ENCODE results near the gene LRRFIP1.

The LRRFIP1 gene

GRCh38 chr2:237616373-237616733, 11.0 kb upstream of the LRRFIP1 start:
- H3K27me3 ChIP-seq (ENCODE audit: control insufficient read depth, insufficient read depth, low read length): no peaks in the 10 kb centered on the region
- H3K36me3 ChIP-seq (ENCODE audit: control insufficient read depth, insufficient read depth, low read length): no peaks in the 10 kb centered on the region
- H3K9ac ChIP-seq (ENCODE audit: low read length): no peak overlapping the region
- H3K4me1 ChIP-seq (ENCODE audit: control insufficient read depth, insufficient read depth, low read length): no peaks in the 10 kb centered on the region
- no peak overlapping the region for H3K4me3 ChIP-seq (ENCODE audit: low read length)
- H3K9me3 ChIP-seq (ENCODE audit: control insufficient read depth, low read length): no peaks in the 10 kb centered on the region

GRCh38 chr2:237616734-237617586, 10.4 kb upstream of the LRRFIP1 start:
- Histone ChIP-seq H3K27me3 (ENCODE audit: control insufficient read depth, insufficient read depth, low read length) (no peaks in the 10 kb centered on the region), H3K36me3 (ENCODE audit: control insufficient read depth, insufficient read depth, low read length) (no peaks in the 10 kb centered on the region), H3K4me3 (ENCODE audit: low read length) (no peak overlapping the region), H3K9me3 (ENCODE audit: control insufficient read depth, low read length) (no peaks in the 10 kb centered on the region), H3K4me1 (ENCODE audit: control insufficient read depth, insufficient read depth, low read length) (no peaks in the 10 kb centered on the region), H3K9ac (ENCODE audit: low read length) (no peak overlapping the region)

- no peaks in the 10 kb centered on the region for H3K36me3 ChIP-seq (ENCODE audit: control insufficient read depth, insufficient read depth, low read length)
- H3K4me1 ChIP-seq (ENCODE audit: control insufficient read depth, insufficient read depth, low read length): no peaks in the 10 kb centered on the region
- no peak overlapping the region for H3K9ac ChIP-seq (ENCODE audit: low read length)
- H3K27me3 ChIP-seq (ENCODE audit: control insufficient read depth, insufficient read depth, low read length): no peaks in the 10 kb centered on the region
- H3K4me3 ChIP-seq (ENCODE audit: low read length): no peak overlapping the region
- H3K9me3 ChIP-seq (ENCODE audit: control insufficient read depth, low read length): no peaks in the 10 kb centered on the region
Observed at GRCh38 chr2:237617587-237617982, 9.8 kb upstream of the LRRFIP1 start.

DNA sequence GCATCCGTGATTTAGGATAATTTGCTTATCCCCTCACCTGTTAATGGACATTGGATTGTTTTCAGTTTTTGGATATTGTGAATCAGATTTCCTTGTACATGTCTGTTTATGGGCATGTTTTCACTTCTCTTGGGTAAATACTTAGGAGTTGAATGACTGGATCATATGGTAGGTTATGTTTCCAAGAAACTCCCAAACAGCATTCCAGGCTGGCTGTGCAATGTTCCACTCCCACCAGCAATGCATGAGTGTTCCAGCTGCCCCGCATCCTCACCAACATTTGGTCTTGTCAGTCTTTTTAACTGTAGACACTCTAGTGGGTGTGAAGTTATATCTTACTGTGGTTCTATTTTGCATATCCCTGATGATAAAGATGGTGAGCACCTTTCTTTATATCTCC, 8.9 kb upstream of the LRRFIP1 start:
- H3K36me3 ChIP-seq (ENCODE audit: control insufficient read depth, insufficient read depth, low read length): no peaks in the 10 kb centered on the region
- no peak overlapping the region for H3K9ac ChIP-seq (ENCODE audit: low read length)
- no peaks in the 10 kb centered on the region for H3K27me3 ChIP-seq (ENCODE audit: control insufficient read depth, insufficient read depth, low read length)
- no peaks in the 10 kb centered on the region for H3K4me1 ChIP-seq (ENCODE audit: control insufficient read depth, insufficient read depth, low read length)
- no peaks in the 10 kb centered on the region for H3K9me3 ChIP-seq (ENCODE audit: control insufficient read depth, low read length)
- H3K4me3 ChIP-seq (ENCODE audit: low read length): no peak overlapping the region

GRCh38 chr2:237623428-237624403, 3.7 kb upstream of the LRRFIP1 start:
- Histone ChIP-seq H3K36me3 (ENCODE audit: control insufficient read depth, insufficient read depth, low read length) (no peaks in the 10 kb centered on the region), H3K9me3 (ENCODE audit: control insufficient read depth, low read length) (no peaks in the 10 kb centered on the region), H3K4me1 (ENCODE audit: control insufficient read depth, insufficient read depth, low read length) (peaks cover 8% of the 10 kb centered on the region), H3K4me3 (ENCODE audit: low read length) (no peak overlapping the region), H3K27me3 (ENCODE audit: control insufficient read depth, insufficient read depth, low read length) (peaks cover 16% of the 10 kb centered on the region), H3K9ac (ENCODE audit: low read length) (no peak overlapping the region)

DNA sequence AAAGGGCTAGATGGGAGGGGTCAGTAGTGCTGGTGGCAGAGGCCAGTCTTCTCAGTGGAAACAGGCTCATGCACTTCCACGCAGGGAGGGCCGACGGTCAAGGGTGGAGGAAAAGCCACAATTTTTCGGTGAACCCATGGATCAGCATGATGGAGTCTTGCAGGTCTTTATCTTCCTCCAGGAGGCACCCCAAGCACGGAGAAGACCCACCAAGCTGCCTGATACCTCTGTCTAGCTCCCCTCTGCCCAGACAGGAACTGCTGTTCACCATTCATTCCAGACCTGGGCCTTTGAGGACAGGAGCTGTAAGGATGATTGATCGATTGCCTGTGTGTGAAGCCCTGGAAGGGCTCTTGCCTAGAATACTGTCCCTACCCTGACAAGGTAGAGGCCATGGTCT, 2.8 kb upstream of the LRRFIP1 start:
- Histone ChIP-seq H3K27me3 (ENCODE audit: control insufficient read depth, insufficient read depth, low read length) (peaks cover 18% of the 10 kb centered on the region), H3K4me3 (ENCODE audit: low read length) (no peak overlapping the region), H3K36me3 (ENCODE audit: control insufficient read depth, insufficient read depth, low read length) (no peaks in the 10 kb centered on the region), H3K4me1 (ENCODE audit: control insufficient read depth, insufficient read depth, low read length) (peaks cover 13% of the 10 kb centered on the region), H3K9ac (ENCODE audit: low read length) (no peak overlapping the region), H3K9me3 (ENCODE audit: control insufficient read depth, low read length) (no peaks in the 10 kb centered on the region)

DNA sequence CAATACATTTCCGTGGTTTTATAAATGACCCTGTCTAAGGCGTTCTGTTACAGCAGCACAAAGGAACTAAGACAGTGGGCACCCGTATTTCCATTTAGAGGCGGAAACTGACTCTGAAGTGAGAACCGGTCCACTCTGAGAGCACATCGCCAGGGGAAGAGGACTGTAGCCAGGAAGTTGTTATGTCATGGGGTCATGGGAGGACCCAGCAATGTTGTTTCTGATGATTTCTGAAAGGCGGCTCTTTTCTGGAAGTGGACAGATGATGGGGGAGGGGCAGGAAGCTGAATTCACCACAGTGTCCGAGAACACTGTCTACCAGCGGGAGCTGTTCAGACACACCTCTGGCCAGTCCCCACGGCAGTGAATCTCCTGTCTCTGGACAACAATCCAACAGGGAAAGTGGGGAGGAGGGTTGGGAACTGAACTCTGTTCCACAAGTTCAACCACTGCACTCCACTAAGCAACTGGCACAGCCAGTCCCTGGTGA, 2.1 kb upstream of the LRRFIP1 start:
- H3K4me3 ChIP-seq (ENCODE audit: low read length): no peak overlapping the region
- no peaks in the 10 kb centered on the region for H3K36me3 ChIP-seq (ENCODE audit: control insufficient read depth, insufficient read depth, low read length)
- no peak overlapping the region for H3K9ac ChIP-seq (ENCODE audit: low read length)
- peaks cover 18% of the 10 kb centered on the region for H3K27me3 ChIP-seq (ENCODE audit: control insufficient read depth, insufficient read depth, low read length)
- H3K4me1 ChIP-seq (ENCODE audit: control insufficient read depth, insufficient read depth, low read length): peaks cover 13% of the 10 kb centered on the region
- no peaks in the 10 kb centered on the region for H3K9me3 ChIP-seq (ENCODE audit: control insufficient read depth, low read length)

DNA sequence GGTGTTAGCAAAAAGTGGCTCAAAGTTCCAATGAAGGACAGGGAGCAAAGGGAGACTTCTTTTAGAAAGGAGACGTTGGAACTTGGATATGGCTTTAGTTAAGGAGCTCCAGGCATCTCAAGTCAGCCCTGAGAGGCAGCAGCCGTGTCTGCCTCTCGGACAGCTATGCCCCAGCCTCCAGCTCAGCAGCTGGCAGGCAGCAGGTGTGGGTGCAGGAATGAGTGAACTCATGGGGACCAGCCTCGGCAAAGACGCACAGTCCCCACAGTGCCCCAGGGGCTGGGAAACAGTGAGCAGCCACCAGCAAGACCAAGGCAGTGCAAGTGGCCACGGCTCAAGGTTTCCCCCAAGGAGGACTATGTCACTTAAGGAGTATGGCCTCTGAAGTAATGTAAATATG, 1.6 kb upstream of the LRRFIP1 start:
- H3K27me3 ChIP-seq (ENCODE audit: control insufficient read depth, insufficient read depth, low read length): peaks cover 18% of the 10 kb centered on the region
- H3K4me3 ChIP-seq (ENCODE audit: low read length): no peak overlapping the region
- H3K36me3 ChIP-seq (ENCODE audit: control insufficient read depth, insufficient read depth, low read length): no peaks in the 10 kb centered on the region
- peaks cover 13% of the 10 kb centered on the region for H3K4me1 ChIP-seq (ENCODE audit: control insufficient read depth, insufficient read depth, low read length)
- H3K9ac ChIP-seq (ENCODE audit: low read length): no peak overlapping the region
- no peaks in the 10 kb centered on the region for H3K9me3 ChIP-seq (ENCODE audit: control insufficient read depth, low read length)

- Histone ChIP-seq H3K4me3 (ENCODE audit: low read length) (no peak overlapping the region), H3K9me3 (ENCODE audit: control insufficient read depth, low read length) (no peaks in the 10 kb centered on the region), H3K27me3 (ENCODE audit: control insufficient read depth, insufficient read depth, low read length) (peaks cover 18% of the 10 kb centered on the region), H3K36me3 (ENCODE audit: control insufficient read depth, insufficient read depth, low read length) (no peaks in the 10 kb centered on the region), H3K4me1 (ENCODE audit: control insufficient read depth, insufficient read depth, low read length) (peaks cover 13% of the 10 kb centered on the region), H3K9ac (ENCODE audit: low read length) (no peak overlapping the region)
Observed at GRCh38 chr2:237626813-237627440, 460 bp upstream of the LRRFIP1 start.

DNA sequence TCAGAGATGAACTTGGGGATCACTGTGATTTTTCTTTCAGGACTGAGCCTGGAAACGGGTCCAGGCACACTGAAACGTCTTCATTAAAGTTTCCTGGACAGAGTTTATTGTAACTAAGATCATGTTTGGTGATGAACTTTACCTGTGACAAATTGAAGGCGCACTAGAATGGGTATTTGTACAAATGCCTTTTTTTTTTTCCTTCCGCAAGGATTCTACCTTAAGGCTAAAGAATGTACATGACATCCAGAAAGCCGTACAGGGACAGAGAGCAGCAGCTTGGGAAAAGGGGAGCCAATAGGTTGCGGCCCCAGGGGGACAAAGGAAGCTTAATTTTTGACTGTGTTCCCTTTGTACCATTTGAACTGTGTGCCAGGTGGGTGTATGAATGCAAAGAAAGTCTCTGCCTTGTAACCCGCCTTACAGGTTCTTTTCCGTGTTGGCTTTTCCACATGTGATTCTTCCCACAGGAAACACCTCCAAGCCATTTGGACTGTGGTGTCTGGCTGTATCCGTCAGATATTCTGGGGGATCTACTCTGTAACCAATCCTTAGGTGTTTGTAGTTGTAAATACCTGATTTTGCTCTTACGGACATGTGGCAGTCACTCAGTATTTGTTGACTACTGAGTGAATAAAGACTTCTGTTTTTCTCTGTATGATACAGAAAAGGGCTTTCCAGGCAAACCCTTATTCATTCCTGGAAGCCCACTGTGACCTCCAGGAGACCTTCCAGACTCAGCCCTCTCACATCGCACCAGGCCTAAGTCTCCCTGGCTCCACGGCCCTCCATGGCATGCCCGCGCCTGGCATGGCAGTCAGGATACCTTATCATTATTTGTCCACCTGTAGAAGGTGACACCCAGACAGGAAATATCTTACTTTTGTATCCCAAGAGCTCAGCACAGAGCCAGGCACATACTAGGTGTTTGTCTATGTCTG, 1.1 kb downstream of the LRRFIP1 start:
- Histone ChIP-seq H3K9me3 (ENCODE audit: control insufficient read depth, low read length) (no peaks in the 10 kb centered on the region), H3K4me1 (ENCODE audit: control insufficient read depth, insufficient read depth, low read length) (peaks cover 13% of the 10 kb centered on the region), H3K27me3 (ENCODE audit: control insufficient read depth, insufficient read depth, low read length) (peaks cover 18% of the 10 kb centered on the region), H3K9ac (ENCODE audit: low read length) (no peak overlapping the region), H3K4me3 (ENCODE audit: low read length) (no peak overlapping the region), H3K36me3 (ENCODE audit: control insufficient read depth, insufficient read depth, low read length) (no peaks in the 10 kb centered on the region)

DNA sequence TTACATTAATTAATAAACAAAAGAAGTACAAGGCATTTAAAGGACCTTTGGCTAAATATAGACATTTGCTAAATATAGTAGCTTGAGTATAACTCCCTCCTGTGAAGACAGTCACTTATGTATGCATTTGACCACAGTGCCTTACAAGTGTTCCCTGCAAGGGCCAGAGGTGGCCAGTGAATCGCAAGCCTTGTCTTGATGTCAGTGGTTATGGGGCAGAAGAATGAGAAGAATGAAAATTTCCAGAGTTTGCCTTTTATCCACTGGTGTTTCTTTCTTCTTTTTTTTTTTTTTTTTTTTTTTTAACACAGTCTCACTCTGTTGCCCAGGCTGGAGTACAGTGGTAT, 1.8 kb downstream of the LRRFIP1 start:
- Histone ChIP-seq H3K9ac (ENCODE audit: low read length) (no peak overlapping the region), H3K36me3 (ENCODE audit: control insufficient read depth, insufficient read depth, low read length) (no peaks in the 10 kb centered on the region), H3K4me1 (ENCODE audit: control insufficient read depth, insufficient read depth, low read length) (peaks cover 13% of the 10 kb centered on the region), H3K4me3 (ENCODE audit: low read length) (no peak overlapping the region), H3K9me3 (ENCODE audit: control insufficient read depth, low read length) (no peaks in the 10 kb centered on the region), H3K27me3 (ENCODE audit: control insufficient read depth, insufficient read depth, low read length) (peaks cover 18% of the 10 kb centered on the region)
